ENCODE measurements around the gene GMDS.

GRCh38 chr6:1704711-1705110 lies 540.7 kb downstream of the GMDS start:
- TF ChIP-seq EZH2 (IDR thresholded peaks at IDR 0.05; ENCODE audit: low read length) (no peak), CTCF (optimal IDR thresholded peaks at IDR 0.05 in 1 of 3, IDR thresholded peaks at IDR 0.05 in 1 of 3, conservative IDR thresholded peaks at IDR 0.05 in 1 of 3; ENCODE audit: extremely low read depth in 1 of 3, insufficient read depth in 2 of 3, low read length in 3 of 3) (no peak)

All from keratinocyte (primary cell).